GM18499 (cell line): ENCODE measurements around the gene CHI3L1.

Experiments used
- ATAC-seq: cut with Tn5 transposase; IDR thresholded peaks from one replicate; pipeline ENCODE4 v1.9.1; 2021; ENCODE audit warnings: moderate number of reproducible peaks; ENCODE audit not compliant: insufficient read depth, unreplicated experiment

The CHI3L1 gene

DNA sequence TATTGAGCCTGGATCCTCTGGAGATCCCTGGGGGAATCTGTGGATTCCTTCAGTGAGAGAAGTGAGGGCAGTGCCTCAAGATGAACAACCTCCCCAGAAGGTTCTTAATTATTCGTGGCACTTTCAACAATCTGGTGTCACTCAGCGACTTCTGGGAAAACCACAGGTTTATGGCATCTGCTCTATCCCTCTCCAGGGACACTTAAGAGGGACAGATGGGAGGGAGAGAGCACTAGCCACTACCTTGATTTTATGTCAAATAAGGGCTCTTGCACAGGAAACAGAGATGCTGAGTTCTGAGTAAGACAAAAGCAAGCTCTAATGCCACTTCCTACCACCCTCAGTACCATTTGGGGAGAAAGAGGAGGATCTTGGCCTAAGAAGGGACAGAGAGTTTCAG, 21.2 kb upstream of the CHI3L1 start:
- ATAC-seq = no peak

DNA sequence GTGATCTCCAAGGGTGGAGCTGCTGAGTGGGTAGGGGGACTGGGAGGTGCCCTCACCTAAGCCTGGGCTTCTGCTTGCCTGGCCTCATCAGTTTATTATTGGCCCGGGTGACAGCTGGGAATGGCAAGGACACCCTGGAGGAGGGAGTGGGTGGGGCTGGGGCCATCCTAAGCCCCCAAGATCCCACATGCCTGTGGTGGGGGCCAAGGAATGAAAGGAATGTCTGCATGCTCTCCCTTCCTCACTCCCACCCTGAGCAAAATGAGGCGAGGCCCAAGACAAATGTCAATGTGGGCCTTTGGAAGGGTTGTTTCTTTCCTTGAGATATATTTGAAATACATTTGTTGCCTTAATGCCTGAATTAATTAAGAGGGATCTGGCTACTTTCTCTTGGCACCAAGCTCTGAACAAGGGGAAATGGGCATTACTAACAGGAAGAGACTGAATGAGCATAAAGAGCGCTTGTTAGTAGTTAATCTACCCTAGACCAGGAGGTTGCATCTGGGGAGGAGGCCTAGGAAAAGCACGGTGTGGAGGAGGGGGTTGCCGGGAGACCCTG, 19.7 kb upstream of the CHI3L1 start:
- no peak for ATAC-seq

DNA sequence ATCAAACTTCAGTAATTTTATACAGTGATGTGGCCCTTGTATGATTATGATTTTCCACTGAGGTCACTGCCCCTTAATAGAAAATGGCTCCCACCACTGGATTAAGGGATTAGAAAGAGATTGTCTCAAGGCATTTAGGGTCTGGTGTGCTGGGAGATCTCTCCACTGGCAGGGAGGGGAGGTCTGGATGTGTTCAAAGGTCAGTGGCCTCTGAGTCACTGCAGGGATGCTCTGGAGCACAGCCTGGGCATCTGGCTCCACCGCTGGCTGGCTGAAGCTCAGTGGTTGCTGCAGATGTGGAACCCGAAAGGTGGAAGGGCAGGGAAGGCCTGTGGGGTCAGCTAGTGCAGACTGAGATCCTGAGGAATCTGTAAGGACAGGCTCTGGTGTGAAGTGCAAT, 18.3 kb upstream of the CHI3L1 start:
- ATAC-seq = no peak

DNA sequence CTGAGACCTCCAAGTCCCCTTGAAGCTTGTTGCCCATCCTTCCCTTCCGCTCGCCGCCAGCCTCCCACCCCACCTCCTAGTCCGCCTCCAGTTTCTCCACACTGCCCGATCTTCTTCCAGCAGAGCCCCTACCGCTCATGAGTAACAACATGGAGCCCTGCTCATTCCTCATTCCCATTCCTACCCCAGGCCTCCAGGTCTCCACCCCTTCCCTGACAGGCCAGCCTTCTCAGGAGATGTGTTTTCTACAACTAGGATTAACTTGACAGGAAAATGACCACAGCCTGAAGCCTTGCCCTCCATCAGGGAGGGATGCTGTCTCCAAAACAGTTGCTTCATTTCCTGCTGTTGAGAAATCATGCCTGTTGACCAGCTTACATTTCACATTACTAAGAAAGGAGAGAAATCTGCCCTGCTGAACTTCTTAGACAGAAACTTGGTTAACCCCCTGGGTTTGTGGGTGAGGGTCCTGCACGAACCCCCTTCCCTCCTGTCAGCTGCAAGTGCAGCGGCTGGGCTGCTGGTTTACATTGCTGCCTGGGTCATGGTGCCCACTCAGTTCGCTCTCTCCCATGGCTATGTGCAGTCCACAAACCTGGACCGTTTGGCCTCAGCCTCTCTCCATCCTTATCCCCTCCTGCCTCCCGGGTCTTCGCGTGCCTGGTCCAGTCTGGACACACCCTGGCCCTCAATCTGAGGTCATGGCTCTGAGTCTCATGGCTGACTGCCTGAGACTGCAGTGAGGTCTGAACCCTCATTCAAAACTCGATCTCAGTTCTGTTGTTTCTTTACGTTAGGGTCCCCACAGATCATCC, 16.1 kb upstream of the CHI3L1 start:
- no peak for ATAC-seq

DNA sequence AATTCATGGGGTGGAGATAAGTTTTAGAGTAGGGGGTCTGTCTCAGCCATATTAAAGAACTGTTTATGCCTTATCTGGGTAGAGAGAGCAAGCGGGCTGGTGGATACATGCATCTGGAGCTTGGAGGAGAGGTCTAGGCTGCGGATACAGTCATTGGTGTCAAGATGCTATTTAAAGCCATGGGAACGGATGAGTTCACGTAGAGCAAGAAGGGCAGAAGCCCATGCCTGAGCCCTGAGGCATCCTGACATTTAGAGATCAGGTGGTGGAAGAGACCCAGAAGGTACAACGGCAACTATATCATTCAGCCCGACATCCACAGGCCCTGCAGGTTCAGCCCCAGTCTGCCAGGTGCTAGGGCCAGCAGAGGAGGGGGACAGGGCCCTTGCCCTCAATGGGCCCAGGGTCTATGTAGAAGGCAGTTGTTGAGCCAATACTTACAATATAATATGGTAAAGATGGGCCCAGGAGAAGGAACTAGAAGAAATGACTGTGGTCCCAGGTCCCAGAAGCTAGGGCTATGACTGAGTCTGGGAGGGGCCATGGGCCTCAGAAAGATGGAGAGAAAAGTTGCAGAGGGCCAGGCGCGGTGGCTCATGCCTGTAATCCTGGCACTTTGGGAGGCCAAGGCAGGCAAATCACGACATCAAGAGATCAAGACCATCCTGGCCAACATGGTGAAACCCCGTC, 15.2 kb upstream of the CHI3L1 start:
- ATAC-seq = no peak

DNA sequence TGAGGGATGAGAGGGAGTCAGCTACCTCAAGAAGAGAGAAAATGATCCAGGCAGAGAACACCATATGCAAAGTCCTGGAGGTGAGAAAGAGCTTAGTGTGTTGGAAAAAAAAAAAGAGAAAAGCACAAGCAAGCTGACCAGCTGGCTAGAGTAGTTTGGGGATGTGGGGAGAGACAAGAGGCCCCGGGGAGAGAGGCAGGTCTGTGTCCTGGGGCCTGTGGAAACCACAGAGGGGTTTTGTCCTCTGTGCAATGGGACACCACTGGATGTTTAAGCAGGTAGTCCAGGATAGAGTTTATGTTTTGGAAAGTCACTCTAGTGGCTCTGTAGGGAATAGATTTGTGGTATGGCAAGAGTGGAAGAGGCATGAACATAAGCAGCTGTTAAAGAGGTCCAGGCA, 14.4 kb upstream of the CHI3L1 start:
- no peak for ATAC-seq

DNA sequence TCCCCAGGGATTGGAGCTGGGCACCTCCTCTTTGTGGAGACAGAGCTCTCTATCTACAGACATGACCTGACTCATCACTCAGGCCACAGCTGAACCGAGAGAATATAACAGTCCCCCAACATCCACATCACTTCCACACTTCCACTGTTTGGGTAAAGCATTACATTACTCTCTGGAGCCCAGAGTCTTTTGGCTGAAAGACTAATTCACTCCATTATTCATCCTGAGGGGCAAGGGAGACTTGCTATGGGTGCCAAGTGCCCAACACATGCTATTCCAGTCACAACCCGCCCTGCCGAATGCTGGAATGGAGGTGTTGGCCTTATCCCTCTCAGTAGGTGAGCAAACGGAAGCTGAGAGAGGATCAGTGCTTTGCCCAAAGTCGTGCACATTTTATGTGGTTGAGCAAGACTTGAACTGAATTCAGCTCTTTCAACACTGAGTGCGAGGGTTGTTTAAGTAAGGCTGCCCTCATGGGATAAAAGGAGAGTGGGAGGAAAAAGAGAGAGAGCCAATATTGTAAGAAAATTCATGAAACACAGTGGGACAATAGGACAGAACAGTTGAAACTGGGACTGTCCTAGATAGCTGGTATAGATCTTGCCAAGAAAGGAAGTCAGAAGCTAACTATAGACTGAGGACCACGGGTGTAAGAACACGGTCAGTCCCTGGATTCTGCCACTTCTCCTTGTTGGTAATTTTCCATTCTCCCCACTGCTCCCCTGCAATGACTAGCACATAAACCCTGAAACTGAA, 13.5 kb upstream of the CHI3L1 start:
- no peak for ATAC-seq

DNA sequence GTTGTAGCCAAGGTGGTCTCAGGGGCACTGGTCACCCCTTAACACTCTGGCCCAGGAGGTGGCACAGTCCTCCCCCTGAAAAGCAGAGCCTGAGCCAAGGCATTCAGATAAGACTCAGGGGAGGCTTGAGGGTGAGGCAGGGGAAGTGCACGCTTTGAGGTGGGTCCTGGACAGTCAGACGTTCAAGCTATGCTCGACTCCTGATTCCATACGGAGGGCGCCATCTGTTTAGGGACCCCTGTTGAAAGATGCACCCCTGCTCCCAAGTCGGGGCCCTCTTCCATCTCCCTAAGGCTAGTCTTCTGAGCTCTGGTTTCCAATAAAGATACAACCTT, 12.9 kb upstream of the CHI3L1 start:
- ATAC-seq = no peak

DNA sequence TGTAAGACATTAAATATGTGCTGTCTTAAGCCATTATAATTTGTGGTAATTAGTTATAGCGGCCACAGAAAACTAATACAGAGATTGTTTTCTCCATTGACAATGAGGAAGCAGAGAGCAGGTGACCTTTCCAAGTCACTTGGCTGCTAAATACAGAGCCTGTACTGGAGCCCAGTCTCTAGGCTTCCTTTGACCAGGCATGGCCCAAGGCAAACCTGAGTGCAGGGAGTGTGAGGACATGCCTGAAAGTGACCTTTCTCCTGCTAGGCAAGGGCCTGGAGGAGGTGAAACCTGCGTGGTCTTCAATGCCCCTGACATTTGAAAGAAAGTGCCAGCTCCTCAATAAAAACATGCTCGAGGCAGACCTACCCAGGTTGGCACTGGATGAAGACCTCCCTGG, 12.5 kb upstream of the CHI3L1 start:
- ATAC-seq = no peak

DNA sequence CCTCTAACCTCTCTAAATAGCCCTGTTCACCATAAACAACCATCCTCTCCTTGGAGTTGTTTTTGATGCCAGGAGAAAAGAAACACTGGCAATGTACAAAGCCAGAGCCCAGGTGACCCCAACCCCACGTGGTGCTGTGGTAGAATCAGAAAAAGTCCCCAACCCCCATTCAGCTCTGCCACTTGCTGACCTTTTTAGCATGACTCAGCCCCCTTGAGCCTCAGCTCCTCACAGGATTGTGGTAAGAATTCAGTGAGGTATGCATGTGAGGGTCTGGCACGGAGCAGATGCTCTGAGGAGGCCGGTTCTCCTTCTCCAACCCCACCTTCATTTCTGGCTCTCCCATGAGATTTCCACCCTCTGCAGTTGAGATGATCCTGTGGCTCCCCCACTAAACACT, 11.1 kb upstream of the CHI3L1 start:
- ATAC-seq = no peak

DNA sequence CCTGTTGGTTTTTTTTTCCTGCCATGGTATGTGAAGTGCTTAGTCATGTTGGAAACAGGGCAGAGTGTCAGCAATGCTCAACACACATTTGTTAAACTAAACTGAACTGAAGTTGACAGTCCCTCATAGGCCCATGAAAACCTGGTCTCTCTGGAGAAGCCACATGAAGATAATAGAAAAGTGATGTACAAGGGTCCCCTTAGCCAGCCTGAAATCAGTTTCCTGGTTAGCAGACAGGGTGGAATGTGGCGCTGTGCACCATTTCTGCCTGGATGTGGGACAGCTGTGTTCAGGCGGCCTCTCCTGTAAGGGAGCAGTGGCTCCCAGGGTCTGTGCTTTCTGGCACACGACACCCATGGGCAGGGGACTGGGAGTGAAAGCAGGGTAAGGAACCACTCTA, 9.9 kb upstream of the CHI3L1 start:
- no peak for ATAC-seq

DNA sequence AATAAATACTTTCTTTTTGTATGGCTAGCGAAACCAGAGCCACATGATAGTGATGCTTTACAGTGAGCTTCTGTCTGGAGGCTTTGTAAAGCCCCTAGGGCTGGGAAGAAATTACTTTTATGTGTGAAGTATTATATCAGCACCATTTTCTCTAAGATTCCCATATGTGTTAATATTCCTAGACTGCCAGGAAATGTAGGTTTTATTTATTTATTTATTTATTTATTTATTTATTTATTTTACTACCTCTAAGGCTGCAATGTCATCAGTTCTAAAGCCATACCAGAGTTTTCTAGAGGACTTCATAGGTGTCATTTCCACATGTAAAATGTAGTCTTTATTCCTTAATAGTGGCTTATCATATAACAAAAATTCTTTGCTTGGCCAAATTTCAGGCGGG, 4.4 kb upstream of the CHI3L1 start:
- no peak for ATAC-seq

DNA sequence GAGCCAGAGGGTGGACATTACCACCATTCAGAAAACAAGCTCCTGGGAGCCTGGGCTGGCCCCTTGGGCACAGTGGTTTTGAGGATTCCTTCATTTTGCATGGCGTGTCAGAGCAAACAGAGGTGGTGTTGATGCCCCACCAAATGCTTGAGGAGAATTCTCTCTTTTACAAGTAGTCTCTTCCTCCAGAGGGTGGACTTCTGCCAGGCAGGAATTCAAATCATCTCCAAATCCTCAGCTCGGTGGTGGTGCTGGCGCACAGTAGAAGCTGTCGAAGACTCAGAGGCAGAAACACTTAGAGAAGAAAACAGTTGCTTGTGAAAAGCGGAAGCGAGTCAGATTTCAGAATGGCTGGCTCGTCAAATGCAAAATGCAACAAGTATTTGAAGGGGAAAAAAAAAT, 3.4 kb upstream of the CHI3L1 start:
- ATAC-seq = no peak

DNA sequence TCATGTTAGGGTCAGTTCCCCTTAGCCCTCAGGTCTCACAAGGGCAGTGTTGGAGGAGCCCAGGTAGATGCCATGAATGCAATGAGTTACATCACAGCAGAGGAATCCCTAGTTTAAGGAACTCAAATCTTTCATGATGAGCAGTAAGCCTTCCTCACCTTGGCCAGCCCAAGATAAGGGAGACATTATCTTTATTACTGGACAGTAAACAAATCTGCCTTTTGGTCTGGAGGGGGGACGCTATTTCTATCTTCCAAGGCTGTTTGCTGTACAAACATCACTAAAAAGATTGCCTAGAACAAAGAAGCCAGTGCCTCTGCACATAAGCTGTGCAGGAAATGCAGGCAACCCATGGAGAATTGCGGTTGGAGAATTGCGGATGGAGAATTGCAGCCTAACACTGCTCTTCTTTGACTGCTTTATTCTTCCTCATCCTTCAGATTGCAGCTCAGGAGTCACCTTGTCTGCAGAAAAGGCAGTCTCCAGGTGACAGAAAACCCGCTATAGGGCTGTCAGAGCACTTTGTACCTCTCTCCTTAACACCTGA, 2.3 kb upstream of the CHI3L1 start:
- no peak for ATAC-seq

DNA sequence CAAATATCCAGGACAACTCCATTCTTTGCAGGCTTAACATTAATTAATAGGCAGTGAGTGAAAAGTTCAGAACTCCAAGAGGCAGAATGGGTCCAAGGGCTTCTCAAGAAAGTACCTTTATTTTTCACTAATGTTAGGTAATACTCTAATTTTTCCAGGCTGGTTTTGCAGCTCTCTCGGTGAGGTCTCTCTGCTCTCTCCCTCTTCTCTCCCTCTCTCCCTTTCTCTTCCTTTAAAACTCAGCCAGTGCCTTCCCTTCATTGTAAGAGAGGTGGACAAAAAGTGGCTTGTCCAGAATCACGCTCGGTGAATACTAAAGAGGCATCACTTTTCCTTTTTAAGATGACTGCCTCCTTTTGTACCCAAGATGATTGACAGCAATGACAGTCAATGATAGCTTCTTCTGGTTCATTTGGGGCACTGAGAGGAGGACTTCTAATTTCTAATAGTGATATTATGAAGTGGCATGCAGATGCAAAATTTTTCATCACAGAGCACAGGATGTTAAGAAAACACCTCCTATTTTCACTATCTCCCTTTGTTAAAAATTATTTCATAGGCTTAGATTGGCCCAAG, 1.3 kb upstream of the CHI3L1 start:
- ATAC-seq = no peak

DNA sequence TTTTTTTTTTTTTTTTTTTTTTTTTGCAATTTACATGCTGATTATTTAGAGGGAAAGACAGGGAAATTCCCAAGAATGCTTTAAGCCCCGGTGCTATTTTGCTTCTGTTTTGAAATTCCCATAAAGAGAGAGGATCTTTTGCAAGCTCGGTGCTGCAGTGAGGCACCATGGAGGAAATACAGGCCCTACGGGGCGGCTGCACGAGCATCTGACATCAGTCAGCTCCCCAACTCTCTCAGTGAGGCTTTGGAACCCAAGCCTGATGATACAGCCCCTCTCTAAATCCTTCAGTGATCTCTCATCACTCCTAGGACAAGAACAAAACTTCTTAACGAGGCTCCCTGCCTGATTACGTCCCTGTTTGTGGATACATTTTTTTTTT, 791 bp upstream of the CHI3L1 start:
- ATAC-seq = no peak

DNA sequence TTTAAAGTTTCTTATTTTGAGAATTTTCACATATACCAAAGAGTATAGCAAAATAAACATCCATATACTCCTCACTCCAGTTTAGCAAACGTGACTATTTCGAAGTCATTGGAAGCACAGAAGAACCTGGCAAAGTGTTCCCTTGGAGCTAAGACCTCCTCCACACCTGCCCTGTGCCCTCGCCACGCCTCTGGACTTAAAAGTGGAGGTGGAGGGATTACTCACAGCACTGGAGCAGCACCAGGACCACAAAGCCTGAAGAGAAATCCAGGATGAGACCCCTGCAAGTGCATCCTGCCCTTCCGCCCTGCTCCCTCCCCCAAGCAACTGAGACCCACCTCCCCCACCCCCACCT, 436 bp downstream of the CHI3L1 start:
- ATAC-seq = no peak

DNA sequence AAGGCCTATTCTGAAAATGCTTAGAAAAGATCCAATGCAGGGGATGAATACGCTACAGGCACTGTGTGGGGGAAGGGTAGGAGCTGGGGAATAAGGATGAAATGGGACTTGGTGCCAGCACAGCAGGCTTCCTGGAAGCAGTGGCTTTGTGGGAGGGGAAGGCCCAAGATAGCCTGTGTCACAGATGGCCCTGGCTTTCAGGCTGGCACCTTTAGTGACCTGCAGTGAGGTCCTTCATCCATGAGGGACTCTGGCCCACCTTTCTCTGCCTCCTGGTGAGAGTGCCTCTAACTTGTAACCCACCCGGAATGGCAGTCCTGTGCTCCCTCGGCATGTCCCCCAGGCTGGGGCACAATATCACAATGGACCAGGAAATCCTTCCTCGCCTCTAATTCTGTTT, 919 bp downstream of the CHI3L1 start:
- no peak for ATAC-seq

DNA sequence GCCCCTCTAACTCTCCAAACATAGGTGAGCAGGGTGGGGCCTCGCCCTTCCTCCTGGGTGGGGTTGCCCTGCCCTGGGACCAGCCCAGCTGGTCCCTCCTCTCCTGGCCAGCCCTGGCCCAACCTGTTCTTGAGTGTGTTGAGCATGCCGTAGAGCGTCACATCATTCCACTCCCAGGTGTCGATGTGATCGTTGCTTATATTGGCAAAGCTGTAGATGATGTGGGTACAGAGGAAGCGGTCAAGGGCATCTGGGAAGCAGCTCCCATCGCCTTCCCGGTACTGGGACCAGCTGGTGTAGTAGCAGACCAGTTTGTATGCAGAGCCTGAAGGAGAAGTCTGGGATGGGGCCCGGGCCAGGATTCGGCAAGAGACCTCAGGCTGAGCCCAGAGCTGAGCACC, 1.4 kb downstream of the CHI3L1 start:
- ATAC-seq = no peak

DNA sequence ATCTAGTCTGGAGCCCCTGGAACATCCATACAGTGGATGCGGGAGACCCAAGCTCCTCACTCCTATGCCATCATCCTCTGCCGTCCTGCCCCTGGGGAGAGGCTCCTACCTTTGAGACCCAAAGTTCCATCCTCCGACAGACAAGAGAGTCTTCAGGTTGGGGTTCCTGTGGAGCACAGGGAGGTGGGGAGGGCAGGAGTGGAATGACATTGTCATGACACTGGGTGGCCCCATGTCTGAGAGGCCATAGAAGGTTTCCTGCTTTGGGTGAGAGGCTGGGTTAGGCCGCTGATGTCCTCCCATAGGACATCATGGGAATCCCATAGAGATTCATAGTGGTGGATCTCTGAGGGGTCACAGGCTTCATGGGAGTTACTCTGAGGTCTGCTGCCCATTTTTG, 2.0 kb downstream of the CHI3L1 start:
- ATAC-seq = no peak

DNA sequence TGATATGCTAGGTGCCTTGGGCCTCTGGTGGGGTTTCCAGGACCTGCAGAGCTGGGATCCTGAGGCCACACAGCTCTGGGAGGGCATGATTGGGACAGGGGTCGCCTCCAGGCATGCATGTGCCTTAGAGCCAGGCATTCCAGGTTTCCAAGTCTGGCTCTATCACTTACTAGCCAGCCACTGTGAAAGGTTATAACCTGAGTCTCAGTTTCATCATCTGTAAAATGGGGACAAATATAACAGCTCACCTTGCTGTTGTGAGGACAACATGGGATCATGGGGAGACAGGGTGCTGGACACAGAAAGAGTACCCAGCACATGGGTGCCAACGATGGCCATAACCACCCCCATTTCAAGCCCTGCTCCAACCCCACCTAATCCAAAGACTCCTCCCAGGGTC, 2.7 kb downstream of the CHI3L1 start:
- no peak for ATAC-seq
